Activated T-cell treated with anti-CD3 and anti-CD28 coated beads for 48 hours (primary cell): ENCODE results near the gene BBS7.

Experiments
- DNase-seq: peaks from one replicate; pipeline ENCODE4 v3.0.0-alpha.2; 2020; ENCODE audit warnings: low read depth

Gene BBS7

DNA sequence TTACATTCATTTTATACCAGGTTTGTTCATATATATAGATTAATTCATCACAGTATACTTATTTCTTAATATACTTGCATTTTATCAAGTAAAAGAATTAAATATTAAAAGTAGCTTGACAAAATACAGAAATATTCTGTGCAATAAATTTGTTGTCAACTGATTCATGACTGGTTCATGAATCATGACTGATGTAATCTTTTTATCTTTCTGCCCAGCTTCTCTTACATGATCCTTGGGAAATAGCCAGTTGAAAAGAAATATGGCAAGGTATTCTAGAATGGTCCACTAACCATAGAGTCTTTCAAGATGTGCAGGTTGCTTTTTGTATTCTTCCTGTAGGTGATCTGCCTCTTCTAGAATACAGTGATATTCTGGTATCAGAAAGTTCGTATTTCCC lies 42.4 kb downstream of the BBS7 start:
- no peak for DNase-seq

- DNase-seq = no peak
Observed at GRCh38 chr4:121824950-121825349, 45.3 kb downstream of the BBS7 start.

DNA sequence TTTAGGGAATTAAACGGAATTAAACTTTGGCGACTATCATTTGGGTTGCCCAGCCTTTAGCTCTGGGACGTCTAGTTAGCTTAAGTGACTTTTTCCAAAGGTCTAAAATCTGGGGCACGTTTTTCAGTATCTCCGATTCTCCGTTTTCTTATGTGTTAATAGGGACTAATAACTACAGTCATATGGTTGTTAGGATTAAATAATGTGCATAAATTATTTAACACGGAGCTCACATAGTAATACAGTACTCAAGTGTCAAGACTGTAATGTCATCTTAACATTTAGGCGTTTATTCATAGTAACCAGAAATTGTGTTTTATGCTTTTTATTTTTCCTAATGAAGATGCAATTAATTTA lies 46.1 kb downstream of the BBS7 start:
- no peak for DNase-seq

DNA sequence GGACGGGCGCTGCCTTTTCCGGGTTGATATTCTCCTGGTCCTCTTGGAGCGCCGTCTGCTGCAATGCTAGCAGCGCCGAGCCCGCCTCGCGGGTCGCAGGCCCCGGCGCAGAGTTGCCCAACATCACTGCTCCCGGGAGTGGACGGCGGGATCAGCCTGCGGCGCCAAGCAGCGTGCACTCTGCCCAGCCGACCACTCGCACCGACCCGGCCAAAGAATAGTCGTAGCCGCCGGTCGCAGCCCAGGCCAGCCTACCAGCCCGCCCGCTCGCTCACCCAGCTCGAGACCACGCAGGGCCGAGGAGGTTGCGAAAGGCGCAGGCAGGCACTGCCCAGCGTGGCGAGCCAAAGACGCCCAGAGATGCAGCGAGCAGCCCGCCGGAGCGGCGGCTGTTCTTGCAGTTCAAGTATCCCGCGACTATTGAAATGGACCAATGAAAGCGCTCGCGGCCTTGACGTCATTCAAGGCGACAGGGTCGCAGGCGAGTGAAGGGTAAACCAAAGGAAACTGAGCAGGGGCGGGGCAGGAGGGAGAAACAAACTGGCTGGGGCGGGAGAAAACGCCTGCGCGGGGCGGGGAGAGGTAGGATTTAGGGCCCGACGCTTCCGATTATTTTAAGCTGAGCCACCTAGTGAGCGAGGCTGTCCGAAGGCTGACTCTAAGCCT lies 46.6 kb downstream of the BBS7 start, which contains the start of gene CCNA2:
TSS of gene CCNA2 (minus strand) at position 379 of the 666 bp plus-strand sequence. CDS start at position 124, 255 bp downstream.
- peak; percentile 94 for DNase-seq

DNA sequence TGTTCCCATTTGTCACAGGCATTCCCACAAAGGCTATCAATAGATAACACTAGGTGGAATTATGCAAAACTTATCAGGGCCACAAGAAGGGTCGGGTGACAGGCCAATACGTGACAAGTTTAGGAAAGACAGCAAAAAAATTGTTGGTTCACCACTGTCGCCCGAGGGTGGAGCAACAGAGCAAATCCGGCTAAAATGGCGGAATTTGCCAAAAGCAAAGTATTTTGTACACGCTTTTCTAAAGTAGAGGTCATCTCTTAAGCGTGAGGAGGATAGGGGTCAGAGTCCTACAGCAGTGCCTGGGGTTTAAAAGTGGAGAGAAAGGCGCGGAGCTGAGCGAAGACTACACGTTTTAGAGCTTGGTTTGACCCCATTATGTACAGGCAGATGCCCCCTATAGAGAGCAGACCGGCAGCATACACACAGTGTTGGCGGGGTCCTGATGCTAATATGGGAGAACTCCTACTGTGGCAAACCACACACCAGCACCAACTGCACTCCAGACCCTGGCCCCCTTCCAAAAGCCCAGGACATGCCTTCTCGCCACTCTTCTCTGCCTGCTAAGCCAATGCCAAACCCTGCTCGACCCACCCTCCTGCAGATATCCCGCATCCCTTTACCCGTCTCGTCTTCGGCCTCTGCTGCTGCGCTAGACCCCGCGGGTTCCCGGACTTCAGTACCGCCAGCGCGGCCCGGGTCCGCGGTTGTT lies 47.3 kb downstream of the BBS7 start:
- DNase-seq = peak; percentile 30

DNA sequence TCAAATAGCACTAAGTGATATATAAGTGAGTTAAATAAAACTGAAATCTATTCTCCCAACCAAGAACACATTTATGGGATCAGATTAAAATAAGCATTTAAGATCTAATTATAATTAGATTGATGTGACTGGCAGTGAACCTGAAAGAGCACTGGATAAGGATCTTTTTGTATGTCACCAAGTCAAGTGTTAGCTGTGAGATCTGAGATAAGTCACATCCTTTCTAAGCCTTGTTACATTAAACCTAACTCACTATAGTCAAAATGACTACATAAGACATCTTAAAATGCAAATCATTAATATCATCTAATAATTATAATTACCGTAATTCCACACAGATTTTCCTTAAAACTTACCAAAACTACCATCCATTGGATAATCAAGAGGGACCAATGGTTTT lies 48.2 kb downstream of the BBS7 start:
- DNase-seq = no peak

GRCh38 chr4:121819216-121819965 lies 50.9 kb downstream of the BBS7 start:
- no peak for DNase-seq

- no peak for DNase-seq
Observed at GRCh38 chr4:121818215-121818614, 52.1 kb downstream of the BBS7 start.

- DNase-seq = no peak
Observed at GRCh38 chr4:121817701-121818100, 52.6 kb downstream of the BBS7 start.

GRCh38 chr4:121817006-121817405 lies 53.3 kb downstream of the BBS7 start:
- DNase-seq = no peak

DNA sequence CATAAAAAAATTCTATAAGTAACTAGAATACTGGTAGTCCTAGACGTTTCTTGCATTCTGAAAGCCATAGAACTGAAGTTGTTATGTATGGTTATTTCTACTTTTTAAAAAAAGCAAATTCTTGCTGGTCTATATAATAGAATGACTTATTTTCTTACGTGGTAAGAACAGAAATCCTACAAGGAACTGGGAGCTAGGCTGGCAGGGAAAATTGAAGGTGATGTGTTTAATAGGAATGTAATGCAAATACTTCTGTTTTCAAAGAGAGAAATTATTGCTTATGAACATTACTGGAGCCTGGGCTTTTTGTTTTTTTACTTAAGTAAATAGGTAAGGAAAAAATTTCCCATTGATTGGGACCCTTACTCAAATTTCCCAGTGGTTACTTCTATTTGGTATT lies 55.5 kb downstream of the BBS7 start:
- DNase-seq = no peak

- DNase-seq = no peak
Observed at GRCh38 chr4:121811122-121811521, 59.2 kb downstream of the BBS7 start.

GRCh38 chr4:121806411-121806810 lies 63.9 kb downstream of the BBS7 start:
- DNase-seq = no peak

- DNase-seq = no peak
Observed at GRCh38 chr4:121801715-121802075, 68.6 kb downstream of the BBS7 start.

DNA sequence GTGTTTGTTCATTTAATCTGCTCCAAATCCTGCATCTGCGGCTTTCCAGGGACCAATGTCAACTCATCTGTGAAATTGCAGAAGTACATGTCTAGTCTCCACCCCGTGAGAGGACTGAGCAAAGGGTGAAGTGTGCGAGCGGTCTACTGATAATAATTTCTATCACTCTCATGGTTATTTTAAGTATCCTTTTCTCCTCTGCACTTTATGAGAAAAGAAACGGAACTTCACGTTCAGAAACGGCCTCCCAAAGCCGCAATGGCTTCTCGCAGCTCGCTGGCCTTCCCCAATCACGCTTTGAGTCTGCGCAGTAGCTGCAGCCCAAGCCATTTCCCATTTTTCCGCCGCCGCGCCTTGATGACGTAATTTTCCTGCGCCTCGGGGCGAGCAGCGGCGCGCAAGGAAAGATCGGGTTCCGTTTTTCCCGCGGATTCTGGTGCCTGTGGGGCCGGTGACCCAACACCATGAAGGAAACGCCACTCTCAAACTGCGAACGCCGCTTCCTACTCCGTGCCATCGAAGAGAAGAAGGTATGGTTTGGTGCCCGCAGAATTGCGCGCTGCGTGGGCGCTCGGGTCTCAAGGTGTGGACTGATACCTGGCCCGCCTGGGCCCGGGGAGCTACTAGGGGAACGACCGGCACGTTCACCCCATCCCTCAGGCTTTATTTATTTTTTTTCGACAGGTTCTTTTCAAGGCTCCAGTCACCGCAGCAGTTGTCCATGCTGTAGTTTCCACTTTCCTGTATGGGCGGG lies 69.1 kb downstream of the BBS7 start, which contains the start of gene EXOSC9:
TSS of gene EXOSC9 (plus strand) at position 363 of the 754 bp plus-strand sequence. CDS start at position 465, 102 bp downstream.
- DNase-seq = peak; percentile 91

DNA sequence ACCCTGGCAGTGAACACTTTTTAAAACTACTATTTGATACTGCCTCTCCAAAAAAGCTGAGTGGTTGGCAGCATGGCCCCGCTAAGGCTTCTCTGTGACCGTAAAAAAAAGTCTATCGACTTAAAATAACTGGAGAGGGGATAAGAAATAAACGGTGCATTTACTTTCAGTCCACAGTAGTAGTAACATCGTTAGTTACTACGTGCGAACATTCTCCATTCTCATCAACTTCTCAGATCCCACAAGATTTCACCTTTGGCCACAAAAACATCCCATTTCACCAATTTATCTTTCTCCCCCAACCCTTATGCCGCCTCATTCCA lies 69.7 kb downstream of the BBS7 start:
- no peak for DNase-seq

GRCh38 chr4:121799867-121800501 lies 70.3 kb downstream of the BBS7 start:
- no peak for DNase-seq

- no peak for DNase-seq
Observed at GRCh38 chr4:121799208-121799823, 71.0 kb downstream of the BBS7 start.

DNA sequence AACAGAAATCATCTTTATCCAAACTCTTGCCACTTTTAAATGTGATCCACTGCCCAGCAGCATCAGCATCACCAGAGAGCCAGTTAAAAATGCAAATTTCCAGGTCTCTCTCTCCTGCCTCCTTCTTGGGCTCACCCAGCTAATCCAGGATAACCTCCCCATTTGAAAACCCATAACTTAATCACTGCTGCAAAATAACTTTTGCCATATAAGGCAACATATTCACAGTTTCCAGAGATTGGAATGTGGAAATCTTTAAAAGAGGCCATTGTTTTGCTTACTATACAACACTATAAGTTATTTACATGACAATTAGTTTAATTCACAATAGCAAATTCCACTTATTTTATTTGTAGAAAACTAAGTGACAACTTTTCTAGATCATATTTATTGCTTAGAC lies 74.0 kb downstream of the BBS7 start:
- DNase-seq = no peak

GRCh38 chr4:121794505-121795188 lies 75.6 kb downstream of the BBS7 start:
- no peak for DNase-seq

GRCh38 chr4:121792966-121793365 lies 77.3 kb downstream of the BBS7 start:
- DNase-seq = no peak
